Measurements from ENCODE around the gene ADRA2C.

GRCh38 chr4:3724319-3725231 is 41.6 kb upstream of the ADRA2C start:
- TF ChIP-seq EZH2 (IDR thresholded peaks at IDR 0.05; ENCODE audit: low read depth) (no peak), CTCF (conservative IDR thresholded peaks at IDR 0.05) (no peak)
